ENCODE data around the gene LHFPL3.
"Not testable (repeated sequence)": the region's sequence is repeated elsewhere in the genome, so short reads cannot be mapped to it uniquely, and the experiment has no call there.

Gene LHFPL3

GRCh38 chr7:104934665-104935064 lies 606.3 kb downstream of the LHFPL3 start:
- H4K20me1 ChIP-seq (ENCODE audit: insufficient read depth, low read length) = no peaks in the 10 kb centered on the region
- H2AFZ ChIP-seq (ENCODE audit: low read length) = no peak overlapping the region
- H3F3A ChIP-seq (ENCODE audit: insufficient read depth, low read length) = peaks cover 28% of the 10 kb centered on the region
- no peak overlapping the region for H3K4me2 ChIP-seq (ENCODE audit: low read depth, low read length)
- peaks cover 53% of the 10 kb centered on the region for H3K4me1 ChIP-seq (ENCODE audit: low read length)
- H3K27me3 ChIP-seq (replicated peaks; ENCODE audit: insufficient read depth, low read length) = no peaks in the 10 kb centered on the region
- no peak overlapping the region for H3K27ac ChIP-seq (ENCODE audit: low read length)
- TF ChIP-seq CTCF (IDR thresholded peaks at IDR 0.05; ENCODE audit: low read length) = no peak
- TF ChIP-seq EZH2phosphoT487 (IDR thresholded peaks at IDR 0.05; ENCODE audit: low read length) = no peak
- TF ChIP-seq EZH2 (optimal IDR thresholded peaks at IDR 0.05; ENCODE audit: low read depth, low read length) = no peak
- H3K79me2 ChIP-seq (ENCODE audit: low read length) = no peaks in the 10 kb centered on the region
- no peak for DNase-seq
- H3K9me3 ChIP-seq (replicated peaks; ENCODE audit: insufficient read depth, low read length) = no peaks in the 10 kb centered on the region
- H3K9me2 ChIP-seq (replicated peaks; ENCODE audit: insufficient read depth, low read length) = no peaks in the 10 kb centered on the region
- no peak overlapping the region for H3K4me3 ChIP-seq (ENCODE audit: low read length)
- no peak overlapping the region for H3K9ac ChIP-seq (ENCODE audit: low read length)
- no peaks in the 10 kb centered on the region for H3K36me3 ChIP-seq (replicated peaks; ENCODE audit: insufficient read depth, low read length)

DNA sequence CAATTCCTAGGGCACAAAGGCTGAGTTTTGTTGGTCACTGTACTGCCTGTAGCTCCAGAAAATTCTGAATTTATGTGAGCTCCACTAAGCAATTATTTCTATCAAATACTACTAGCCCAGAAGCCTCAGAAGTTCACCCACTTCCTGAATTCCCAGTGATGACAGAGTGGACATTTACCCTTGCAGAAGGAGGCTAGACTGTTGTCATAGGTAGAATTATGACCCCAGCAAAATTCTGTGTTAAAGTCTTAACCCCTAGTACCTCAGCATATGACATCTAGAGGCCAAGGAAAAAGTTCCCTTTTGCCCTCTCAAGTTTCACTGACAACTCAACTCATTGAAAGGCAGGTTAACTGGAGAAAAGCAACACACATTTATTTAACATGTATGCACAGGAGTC lies 606.9 kb downstream of the LHFPL3 start:
- no peak overlapping the region for H2AFZ ChIP-seq (ENCODE audit: low read length)
- H3K36me3 ChIP-seq (replicated peaks; ENCODE audit: insufficient read depth, low read length) = no peaks in the 10 kb centered on the region
- no peaks in the 10 kb centered on the region for H3K9me2 ChIP-seq (replicated peaks; ENCODE audit: insufficient read depth, low read length)
- no peak overlapping the region for H3K9ac ChIP-seq (ENCODE audit: low read length)
- H3K4me3 ChIP-seq (ENCODE audit: low read length) = no peak overlapping the region
- H3K4me2 ChIP-seq (ENCODE audit: low read depth, low read length) = no peak overlapping the region
- no peaks in the 10 kb centered on the region for H3K27me3 ChIP-seq (replicated peaks; ENCODE audit: insufficient read depth, low read length)
- no peak for DNase-seq
- H3K79me2 ChIP-seq (ENCODE audit: low read length) = no peaks in the 10 kb centered on the region
- no peaks in the 10 kb centered on the region for H3K9me3 ChIP-seq (replicated peaks; ENCODE audit: insufficient read depth, low read length)
- H3K4me1 ChIP-seq (ENCODE audit: low read length) = peaks cover 59% of the 10 kb centered on the region
- H3F3A ChIP-seq (ENCODE audit: insufficient read depth, low read length) = peaks cover 32% of the 10 kb centered on the region
- peak overlapping the region; percentile 97; the same call in 1 of the 2 replicates for H3K27ac ChIP-seq (ENCODE audit: low read length)
- no peaks in the 10 kb centered on the region for H4K20me1 ChIP-seq (ENCODE audit: insufficient read depth, low read length)
- TF ChIP-seq CTCF (IDR thresholded peaks at IDR 0.05; ENCODE audit: low read length) = no peak
- no peak for TF ChIP-seq EZH2 (optimal IDR thresholded peaks at IDR 0.05; ENCODE audit: low read depth, low read length)
- TF ChIP-seq EZH2phosphoT487 (IDR thresholded peaks at IDR 0.05; ENCODE audit: low read length) = no peak

DNA sequence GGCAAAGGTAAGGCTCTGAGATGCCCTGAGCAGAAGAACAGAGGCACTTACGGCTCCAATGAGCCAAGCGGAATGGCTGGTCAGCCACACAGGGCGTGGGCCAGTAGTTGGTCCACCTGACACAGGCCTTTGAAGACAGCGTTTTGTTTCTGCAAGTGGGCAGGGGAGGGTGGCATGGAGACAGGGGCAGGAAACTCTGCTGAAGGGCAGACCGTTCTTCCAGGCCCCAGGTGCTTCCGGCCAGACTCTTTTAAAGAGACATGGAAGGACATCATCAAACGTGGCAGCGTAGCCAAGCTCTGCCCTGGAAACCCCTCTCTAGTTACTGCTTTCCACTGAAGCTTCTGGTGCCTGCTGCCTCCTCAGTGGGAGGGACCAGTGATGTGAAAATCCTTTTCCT lies 608.1 kb downstream of the LHFPL3 start:
- Histone ChIP-seq H3K79me2 (ENCODE audit: low read length) (no peaks in the 10 kb centered on the region), H2AFZ (ENCODE audit: low read length) (peak overlapping the region; percentile 43), H3F3A (ENCODE audit: insufficient read depth, low read length) (peaks cover 32% of the 10 kb centered on the region), H3K4me2 (ENCODE audit: low read depth, low read length) (peak overlapping the region; percentile 35), H3K27ac (ENCODE audit: low read length) (peak overlapping the region; percentile 97), H3K4me3 (ENCODE audit: low read length) (no peak overlapping the region), H3K9me2 (replicated peaks; ENCODE audit: insufficient read depth, low read length) (no peaks in the 10 kb centered on the region), H3K9ac (ENCODE audit: low read length) (peak overlapping the region; percentile 48), H4K20me1 (ENCODE audit: insufficient read depth, low read length) (no peaks in the 10 kb centered on the region), H3K9me3 (replicated peaks; ENCODE audit: insufficient read depth, low read length) (no peaks in the 10 kb centered on the region), H3K4me1 (ENCODE audit: low read length) (peaks cover 57% of the 10 kb centered on the region), H3K36me3 (replicated peaks; ENCODE audit: insufficient read depth, low read length) (no peaks in the 10 kb centered on the region), H3K27me3 (replicated peaks; ENCODE audit: insufficient read depth, low read length) (no peaks in the 10 kb centered on the region)
- TF ChIP-seq EZH2phosphoT487 (IDR thresholded peaks at IDR 0.05; ENCODE audit: low read length) = no peak
- no peak for TF ChIP-seq EZH2 (optimal IDR thresholded peaks at IDR 0.05; ENCODE audit: low read depth, low read length)
- TF ChIP-seq CTCF (IDR thresholded peaks at IDR 0.05; ENCODE audit: low read length) = no peak
- DNase-seq = peak; percentile 73

- H3K9me2 ChIP-seq (replicated peaks; ENCODE audit: insufficient read depth, low read length); H4K20me1 ChIP-seq (ENCODE audit: insufficient read depth, low read length); DNase-seq; H2AFZ ChIP-seq (ENCODE audit: low read length); H3K79me2 ChIP-seq (ENCODE audit: low read length); H3K4me3 ChIP-seq (ENCODE audit: low read length); H3K36me3 ChIP-seq (replicated peaks; ENCODE audit: insufficient read depth, low read length); H3K9ac ChIP-seq (ENCODE audit: low read length); H3K9me3 ChIP-seq (replicated peaks; ENCODE audit: insufficient read depth, low read length); H3K27me3 ChIP-seq (replicated peaks; ENCODE audit: insufficient read depth, low read length); H3K4me2 ChIP-seq (ENCODE audit: low read depth, low read length): not testable (repeated sequence)
- Histone ChIP-seq H3K27ac (ENCODE audit: low read length) (peak overlapping the region; percentile 97; the same call in 1 of the 2 replicates), H3K4me1 (ENCODE audit: low read length) (peaks cover 65% of the 10 kb centered on the region), H3F3A (ENCODE audit: insufficient read depth, low read length) (peaks cover 33% of the 10 kb centered on the region)
These were observed 609.1 kb downstream of the LHFPL3 start for GRCh38 chr7:104937489-104937888.
